ENCODE measurements around the gene PSG1.
"Not testable (repeated sequence)": the region's sequence is repeated elsewhere in the genome, so short reads cannot be mapped to it uniquely, and the experiment has no call there.

PSG1 gene

GRCh38 chr19:42881279-42881678, 1.8 kb upstream of the PSG1 start:
- peak; percentile 5 for DNase-seq (ENCODE audit: low spot score)

- not testable (repeated sequence) for DNase-seq (ENCODE audit: low spot score)
Observed at GRCh38 chr19:42880621-42881020, 1.1 kb upstream of the PSG1 start.

- DNase-seq (ENCODE audit: low spot score) = not testable (repeated sequence)
Observed at GRCh38 chr19:42876596-42876995, 2.9 kb downstream of the PSG1 start.

GRCh38 chr19:42875881-42876280, 3.6 kb downstream of the PSG1 start:
- not testable (repeated sequence) for DNase-seq (ENCODE audit: low spot score)

- not testable (repeated sequence) for DNase-seq (ENCODE audit: low spot score)
Observed at GRCh38 chr19:42874901-42875813, 4.4 kb downstream of the PSG1 start.

GRCh38 chr19:42874136-42874535, 5.4 kb downstream of the PSG1 start:
- not testable (repeated sequence) for DNase-seq (ENCODE audit: low spot score)

- DNase-seq (ENCODE audit: low spot score) = no peak
Observed at GRCh38 chr19:42872608-42873007, 6.9 kb downstream of the PSG1 start.

- no peak for DNase-seq (ENCODE audit: low spot score)
Observed at GRCh38 chr19:42857544-42857867, 22.0 kb downstream of the PSG1 start.

GRCh38 chr19:42856866-42857543, 22.5 kb downstream of the PSG1 start:
- DNase-seq (ENCODE audit: low spot score) = peak; percentile 5

- not testable (repeated sequence) for DNase-seq (ENCODE audit: low spot score)
Observed at GRCh38 chr19:42854745-42855144, 24.8 kb downstream of the PSG1 start.

- DNase-seq (ENCODE audit: low spot score) = not testable (repeated sequence)
Observed at GRCh38 chr19:42853231-42853630, 26.3 kb downstream of the PSG1 start.

GRCh38 chr19:42852821-42853220, 26.7 kb downstream of the PSG1 start:
- not testable (repeated sequence) for DNase-seq (ENCODE audit: low spot score)

- not testable (repeated sequence) for DNase-seq (ENCODE audit: low spot score)
Observed at GRCh38 chr19:42851718-42852280, 27.7 kb downstream of the PSG1 start.

- DNase-seq (ENCODE audit: low spot score) = no peak
Observed at GRCh38 chr19:42850981-42851717, 28.4 kb downstream of the PSG1 start.

GRCh38 chr19:42846597-42846996, 32.9 kb downstream of the PSG1 start:
- no peak for DNase-seq (ENCODE audit: low spot score)

- not testable (repeated sequence) for DNase-seq (ENCODE audit: low spot score)
Observed at GRCh38 chr19:42843631-42844030, 35.9 kb downstream of the PSG1 start.

GRCh38 chr19:42832746-42833442, 46.6 kb downstream of the PSG1 start:
- not testable (repeated sequence) for DNase-seq (ENCODE audit: low spot score)

- DNase-seq (ENCODE audit: low spot score) = not testable (repeated sequence)
Observed at GRCh38 chr19:42832023-42832680, 47.4 kb downstream of the PSG1 start.

GRCh38 chr19:42831221-42832019, 48.1 kb downstream of the PSG1 start:
- no peak for DNase-seq (ENCODE audit: low spot score)
